ENCODE data around the gene EED.

Gene EED

DNA sequence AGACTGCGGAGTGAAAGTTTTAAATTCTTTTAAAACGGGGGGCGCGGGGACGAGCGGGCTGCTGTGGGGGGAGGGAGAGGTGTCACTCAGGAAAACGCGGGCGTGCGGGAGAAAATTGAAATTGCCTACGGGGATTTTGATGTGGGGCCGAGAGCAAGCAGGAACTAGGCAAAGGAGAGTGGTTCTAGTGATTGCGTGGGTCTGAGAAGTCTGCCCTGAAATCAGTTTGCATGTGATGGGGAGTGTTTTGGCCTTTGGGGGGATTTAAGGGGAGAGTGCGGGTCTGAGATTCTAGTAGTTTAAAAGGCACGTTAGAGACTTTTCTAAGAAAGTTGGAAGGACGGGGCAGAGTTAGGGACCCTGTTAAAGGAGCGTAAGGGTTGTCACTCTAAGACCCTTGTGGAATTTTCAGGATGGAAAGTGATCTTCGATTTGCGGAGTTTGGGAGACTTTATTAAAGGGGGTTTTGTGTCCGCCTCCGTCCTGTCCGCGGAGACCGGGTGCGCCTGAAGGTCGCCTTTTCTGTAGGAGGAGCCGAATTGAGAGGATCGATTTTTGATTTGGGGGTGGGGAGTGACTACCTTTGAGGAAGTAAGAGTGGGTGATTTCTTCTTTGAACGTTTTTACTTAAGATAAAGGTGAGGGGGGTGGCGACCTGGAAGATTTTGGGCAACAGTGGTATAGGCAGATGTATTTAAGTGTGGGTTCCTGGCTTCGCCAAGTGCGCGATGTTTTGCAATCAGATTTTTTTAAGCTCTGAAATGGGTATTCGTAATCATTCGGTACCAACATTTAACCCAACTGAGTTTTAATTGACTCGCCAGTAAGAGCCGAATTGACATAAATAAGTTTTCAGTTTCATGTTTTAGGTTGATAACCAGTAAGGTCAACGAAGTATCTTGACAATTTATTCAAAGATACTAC, 1.1 kb downstream of the EED start:
- no peak for TF ChIP-seq CREB1 (IDR thresholded peaks at IDR 0.05; ENCODE audit: low read depth)
- TF ChIP-seq ZBTB7A (IDR thresholded peaks at IDR 0.05; ENCODE audit: low read depth): no peak
- peak; percentile 39; the same call in 1 of the 2 replicates for TF ChIP-seq CEBPB (IDR thresholded peaks at IDR 0.05)

GRCh38 chr11:86246293-86246675, 1.7 kb downstream of the EED start:
- TF ChIP-seq TAF1 (IDR thresholded peaks at IDR 0.05; ENCODE audit: low read depth) (no peak), TEAD4 (IDR thresholded peaks at IDR 0.05) (no peak), RAD21 (IDR thresholded peaks at IDR 0.05; ENCODE audit: low read depth) (no peak), TCF12 (IDR thresholded peaks at IDR 0.05; ENCODE audit: low read depth) (no peak), CEBPB (IDR thresholded peaks at IDR 0.05) (no peak), EP300 (IDR thresholded peaks at IDR 0.05; ENCODE audit: borderline replicate concordance) (no peak), ZBTB7A (IDR thresholded peaks at IDR 0.05; ENCODE audit: low read depth) (no peak), EGR1 (IDR thresholded peaks at IDR 0.05) (no peak), YY1 (IDR thresholded peaks at IDR 0.05; ENCODE audit: low read depth) (no peak), NFIC (IDR thresholded peaks at IDR 0.05) (no peak)
- TF ChIP-seq, protein P1, sequence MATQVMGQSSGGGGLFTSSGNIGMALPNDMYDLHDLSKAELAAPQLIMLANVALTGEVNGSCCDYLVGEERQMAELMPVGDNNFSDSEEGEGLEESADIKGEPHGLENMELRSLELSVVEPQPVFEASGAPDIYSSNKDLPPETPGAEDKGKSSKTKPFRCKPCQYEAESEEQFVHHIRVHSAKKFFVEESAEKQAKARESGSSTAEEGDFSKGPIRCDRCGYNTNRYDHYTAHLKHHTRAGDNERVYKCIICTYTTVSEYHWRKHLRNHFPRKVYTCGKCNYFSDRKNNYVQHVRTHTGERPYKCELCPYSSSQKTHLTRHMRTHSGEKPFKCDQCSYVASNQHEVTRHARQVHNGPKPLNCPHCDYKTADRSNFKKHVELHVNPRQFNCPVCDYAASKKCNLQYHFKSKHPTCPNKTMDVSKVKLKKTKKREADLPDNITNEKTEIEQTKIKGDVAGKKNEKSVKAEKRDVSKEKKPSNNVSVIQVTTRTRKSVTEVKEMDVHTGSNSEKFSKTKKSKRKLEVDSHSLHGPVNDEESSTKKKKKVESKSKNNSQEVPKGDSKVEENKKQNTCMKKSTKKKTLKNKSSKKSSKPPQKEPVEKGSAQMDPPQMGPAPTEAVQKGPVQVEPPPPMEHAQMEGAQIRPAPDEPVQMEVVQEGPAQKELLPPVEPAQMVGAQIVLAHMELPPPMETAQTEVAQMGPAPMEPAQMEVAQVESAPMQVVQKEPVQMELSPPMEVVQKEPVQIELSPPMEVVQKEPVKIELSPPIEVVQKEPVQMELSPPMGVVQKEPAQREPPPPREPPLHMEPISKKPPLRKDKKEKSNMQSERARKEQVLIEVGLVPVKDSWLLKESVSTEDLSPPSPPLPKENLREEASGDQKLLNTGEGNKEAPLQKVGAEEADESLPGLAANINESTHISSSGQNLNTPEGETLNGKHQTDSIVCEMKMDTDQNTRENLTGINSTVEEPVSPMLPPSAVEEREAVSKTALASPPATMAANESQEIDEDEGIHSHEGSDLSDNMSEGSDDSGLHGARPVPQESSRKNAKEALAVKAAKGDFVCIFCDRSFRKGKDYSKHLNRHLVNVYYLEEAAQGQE (IDR thresholded peaks at IDR 0.05; ENCODE audit: low read depth): no peak

- TF ChIP-seq EP300 (IDR thresholded peaks at IDR 0.05; ENCODE audit: borderline replicate concordance): no peak
- 0 out of 2 replicates have a peak, but pooled peaks have one; percentile 8 for TF ChIP-seq YY1 (IDR thresholded peaks at IDR 0.05; ENCODE audit: low read depth)
- TF ChIP-seq, protein P2, sequence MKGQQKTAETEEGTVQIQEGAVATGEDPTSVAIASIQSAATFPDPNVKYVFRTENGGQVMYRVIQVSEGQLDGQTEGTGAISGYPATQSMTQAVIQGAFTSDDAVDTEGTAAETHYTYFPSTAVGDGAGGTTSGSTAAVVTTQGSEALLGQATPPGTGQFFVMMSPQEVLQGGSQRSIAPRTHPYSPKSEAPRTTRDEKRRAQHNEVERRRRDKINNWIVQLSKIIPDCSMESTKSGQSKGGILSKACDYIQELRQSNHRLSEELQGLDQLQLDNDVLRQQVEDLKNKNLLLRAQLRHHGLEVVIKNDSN (IDR thresholded peaks at IDR 0.05): no peak
- TF ChIP-seq EGR1 (IDR thresholded peaks at IDR 0.05): no peak
- peak; percentile 48 for TF ChIP-seq NFIC (IDR thresholded peaks at IDR 0.05)
Measured at GRCh38 chr11:86247608-86248007, 3.1 kb downstream of the EED start.

DNA sequence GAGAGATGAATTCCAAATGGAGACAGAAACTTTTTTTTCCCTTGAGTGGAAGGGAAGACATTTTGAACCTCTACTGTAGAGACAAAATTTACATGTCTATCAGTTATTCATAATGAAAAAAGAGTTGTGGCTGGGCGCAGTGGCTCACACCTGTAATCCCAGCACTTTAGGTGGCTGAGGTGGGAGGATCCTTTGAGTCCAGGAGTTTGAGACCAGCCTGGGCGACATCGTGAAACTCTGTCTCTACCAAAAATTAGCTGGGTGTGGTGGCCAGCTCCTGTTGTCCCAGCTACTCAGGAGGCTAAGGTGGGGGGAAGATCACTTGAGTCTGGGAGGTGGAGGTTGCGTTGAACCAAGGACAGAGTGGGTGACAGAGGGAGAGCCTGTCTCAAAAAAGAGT, 4.1 kb downstream of the EED start:
- TF ChIP-seq TEAD4 (IDR thresholded peaks at IDR 0.05) (no peak), RAD21 (IDR thresholded peaks at IDR 0.05; ENCODE audit: low read depth) (no peak)
- TF ChIP-seq, protein P2 (IDR thresholded peaks at IDR 0.05): no peak

DNA sequence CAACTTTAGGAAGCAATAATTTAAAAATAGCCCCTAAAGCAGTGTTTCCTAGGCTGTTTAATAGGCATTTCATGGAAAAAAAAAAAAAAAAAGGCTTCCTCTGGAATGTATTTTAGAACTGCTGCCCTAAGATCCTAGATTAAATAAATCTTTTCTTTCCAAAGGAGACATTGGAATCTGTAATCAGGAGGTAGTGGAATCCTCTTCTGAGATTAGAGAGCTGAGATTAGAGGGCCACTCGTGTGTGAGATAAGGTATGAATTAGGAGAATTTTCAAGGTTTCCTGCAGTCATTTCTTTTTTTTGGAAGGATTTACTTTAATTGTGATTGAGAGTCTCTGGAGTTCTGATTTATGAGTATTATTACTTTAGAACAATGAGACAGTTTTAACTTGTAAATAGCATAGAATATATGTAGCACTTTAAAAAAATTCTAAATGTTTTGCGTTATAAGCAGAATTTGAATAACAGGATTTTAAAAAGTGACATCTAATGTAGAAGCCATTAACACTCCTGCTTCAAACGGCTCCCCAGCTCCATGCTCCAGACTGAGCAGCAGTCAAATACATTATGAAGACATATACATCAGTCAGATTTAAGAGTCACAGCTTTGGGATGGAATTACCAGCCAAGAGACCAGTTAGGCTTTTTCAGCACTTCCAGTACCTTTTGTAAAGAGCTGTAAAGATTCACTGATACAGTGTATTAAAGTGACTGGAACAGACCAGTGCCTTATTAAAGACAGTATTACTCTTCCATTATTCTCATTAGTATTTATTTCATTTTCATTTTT, 5.0 kb downstream of the EED start:
- TF ChIP-seq MAX (IDR thresholded peaks at IDR 0.05): no peak
- no peak for TF ChIP-seq EP300 (IDR thresholded peaks at IDR 0.05; ENCODE audit: borderline replicate concordance)
- TF ChIP-seq, protein P1 (IDR thresholded peaks at IDR 0.05; ENCODE audit: low read depth): no peak
- TF ChIP-seq FOXM1 (IDR thresholded peaks at IDR 0.05; ENCODE audit: borderline replicate concordance, low read depth): no peak
- no peak for TF ChIP-seq YY1 (IDR thresholded peaks at IDR 0.05; ENCODE audit: low read depth)
- TF ChIP-seq ZBTB7A (IDR thresholded peaks at IDR 0.05; ENCODE audit: low read depth): no peak
- no peak for TF ChIP-seq CEBPB (IDR thresholded peaks at IDR 0.05)
- TF ChIP-seq NFIC (IDR thresholded peaks at IDR 0.05): no peak

DNA sequence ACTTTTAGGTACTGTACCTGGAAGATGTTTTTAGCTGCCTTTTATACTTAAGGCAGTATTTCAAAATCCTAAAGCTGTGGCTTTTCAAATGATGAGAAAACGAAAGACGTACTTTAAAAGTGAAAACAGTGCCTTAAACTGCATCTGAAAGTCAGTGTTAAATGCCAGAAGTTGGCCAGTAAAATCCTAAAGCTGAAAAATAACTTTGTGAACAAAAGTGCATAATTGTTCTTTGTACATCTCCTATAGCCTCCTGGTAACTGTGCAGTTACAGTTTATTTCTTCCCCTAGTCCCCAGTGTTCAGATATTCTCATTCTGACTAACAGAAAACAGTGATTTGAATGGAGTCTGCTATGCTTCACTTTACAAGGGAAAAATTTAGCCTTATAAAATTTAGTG, 6.8 kb downstream of the EED start:
- no peak for TF ChIP-seq ZBTB7A (IDR thresholded peaks at IDR 0.05; ENCODE audit: low read depth)

DNA sequence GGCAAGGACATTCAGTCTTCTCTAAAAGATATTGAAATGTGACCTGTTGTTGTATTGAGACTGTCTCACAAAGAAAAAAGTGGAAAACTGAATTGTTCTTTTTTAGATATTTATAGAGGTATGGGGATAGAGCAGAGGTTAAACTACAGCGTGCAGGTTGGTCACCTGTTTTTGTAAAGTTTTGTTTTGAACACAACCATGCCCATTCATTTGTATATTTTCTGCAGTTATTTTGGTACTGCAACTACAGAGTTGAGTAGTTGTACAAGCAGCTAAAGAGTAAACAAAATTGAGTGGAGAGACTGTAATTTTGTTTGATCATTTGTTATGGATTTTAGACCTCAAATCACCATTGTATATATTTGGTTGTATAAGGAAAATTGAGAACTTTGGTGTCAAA, 11.3 kb downstream of the EED start:
- TF ChIP-seq ZBTB7A (IDR thresholded peaks at IDR 0.05; ENCODE audit: low read depth): no peak
- no peak for TF ChIP-seq EP300 (IDR thresholded peaks at IDR 0.05; ENCODE audit: borderline replicate concordance)
- no peak for TF ChIP-seq TAF1 (IDR thresholded peaks at IDR 0.05; ENCODE audit: low read depth)
- TF ChIP-seq NFIC (IDR thresholded peaks at IDR 0.05): no peak
- no peak for TF ChIP-seq CREB1 (IDR thresholded peaks at IDR 0.05; ENCODE audit: low read depth)
